ENCODE measurements around the gene UBTD2.

- TF ChIP-seq CTCF (conservative IDR thresholded peaks at IDR 0.05 in 1 of 2, IDR thresholded peaks at IDR 0.05 in 1 of 2; ENCODE audit: low read depth in 1 of 2, low read length in 2 of 2) (no peak), EZH2 (IDR thresholded peaks at IDR 0.05; ENCODE audit: low read length, missing control alignments) (no peak)
Measured at GRCh38 chr5:172182291-172182690, 101.3 kb downstream of the UBTD2 start.

All from fibroblast of lung (primary cell).